T47D (cell line): Measurements from ENCODE around the gene HIPK1.

ENCODE experiments used
- DNase-seq, 2 experiments: peaks; one replicate each; pipeline versions ENCODE4 v3.0.0 to v3.0.0-alpha.2; 2011 to 2012; ENCODE audit warnings: low read depth in 1 of 2, low spot score in 1 of 2
- JUND ChIP-seq: IDR thresholded peaks from 2 replicates; pipeline ENCODE4 v1.6.1; 2012; ENCODE audit warnings: low read depth
- in situ Hi-C: cut with HindIII; loops from 2 replicates; pipeline ENCODE4 v1.10.0; 2016; ENCODE audit warnings: low sequenced_read_pairs, low pct_unique_long_range_greater_than_20kb

The HIPK1 gene

DNA sequence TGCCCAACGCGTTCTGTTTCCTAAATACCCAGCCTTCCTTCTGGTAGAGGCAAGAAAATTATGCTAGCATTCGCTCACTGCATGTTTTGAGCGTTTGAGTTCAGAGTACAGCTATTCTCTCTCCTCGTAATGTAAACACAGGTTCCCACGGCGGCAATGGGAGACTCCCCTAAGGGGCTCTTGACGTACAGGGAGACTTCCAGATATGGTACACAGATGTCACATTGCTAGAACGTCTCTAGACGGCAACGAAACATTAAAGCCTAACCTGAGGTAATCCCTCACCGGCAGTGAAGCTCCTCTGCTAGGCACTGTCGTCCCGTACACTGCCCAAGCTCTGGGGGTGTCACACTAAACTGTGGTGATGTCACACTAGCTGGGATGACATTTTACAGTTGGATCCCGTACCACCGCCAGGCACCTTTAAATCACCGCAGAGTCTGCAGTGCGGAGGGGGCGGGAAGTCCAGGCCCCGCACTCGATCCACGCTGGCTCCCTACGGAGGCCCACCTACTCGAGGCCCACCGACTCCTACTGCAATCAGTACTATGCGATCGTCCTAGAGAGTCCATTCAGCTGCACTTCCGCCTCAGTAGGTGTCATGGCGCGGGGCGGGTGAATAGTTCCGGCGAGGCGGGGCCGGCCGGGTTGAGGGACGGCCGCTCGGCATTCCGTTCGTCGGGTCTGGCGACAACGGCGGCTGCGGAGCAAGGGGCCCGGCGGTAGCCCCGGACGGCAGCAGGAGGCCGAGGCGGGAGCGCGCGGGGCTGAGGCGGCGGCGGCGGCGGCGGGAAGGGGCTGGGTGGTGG is at the start of gene HIPK1:
HIPK1 (plus strand) TSS at position 384 of the 809 bp plus-strand sequence.
- DNase-seq, result peak; percentile 52 to 86
- in situ Hi-C loops, result no loop called here
- TF ChIP-seq JUND, result no peak

GRCh38 chr1:113879739-113880038 is 49.4 kb upstream of the HIPK1 start:
- DNase-seq, result no peak
- TF ChIP-seq JUND, result no peak
- in situ Hi-C loops, result no loop called here

GRCh38 chr1:113881661-113882060 is 47.5 kb upstream of the HIPK1 start:
- TF ChIP-seq JUND, result no peak
- no peak for DNase-seq
- in situ Hi-C loops, result no loop called here

- DNase-seq, result no peak
- TF ChIP-seq JUND, result no peak
- in situ Hi-C loops, result no loop called here
Measured at GRCh38 chr1:113886417-113887401, 42.4 kb upstream of the HIPK1 start.

- in situ Hi-C loops, result no loop called here
- DNase-seq, result no peak
- TF ChIP-seq JUND, result no peak
Measured at GRCh38 chr1:113887402-113888175, 41.5 kb upstream of the HIPK1 start, which contains the start of gene BCL2L15. BCL2L15 (minus strand) TSS chr1:113887581; CDS start chr1:113887375, 206 bp downstream.

GRCh38 chr1:113890816-113891215 is 38.3 kb upstream of the HIPK1 start:
- no peak for DNase-seq
- no peak for TF ChIP-seq JUND
- in situ Hi-C loops, result no loop called here

DNA sequence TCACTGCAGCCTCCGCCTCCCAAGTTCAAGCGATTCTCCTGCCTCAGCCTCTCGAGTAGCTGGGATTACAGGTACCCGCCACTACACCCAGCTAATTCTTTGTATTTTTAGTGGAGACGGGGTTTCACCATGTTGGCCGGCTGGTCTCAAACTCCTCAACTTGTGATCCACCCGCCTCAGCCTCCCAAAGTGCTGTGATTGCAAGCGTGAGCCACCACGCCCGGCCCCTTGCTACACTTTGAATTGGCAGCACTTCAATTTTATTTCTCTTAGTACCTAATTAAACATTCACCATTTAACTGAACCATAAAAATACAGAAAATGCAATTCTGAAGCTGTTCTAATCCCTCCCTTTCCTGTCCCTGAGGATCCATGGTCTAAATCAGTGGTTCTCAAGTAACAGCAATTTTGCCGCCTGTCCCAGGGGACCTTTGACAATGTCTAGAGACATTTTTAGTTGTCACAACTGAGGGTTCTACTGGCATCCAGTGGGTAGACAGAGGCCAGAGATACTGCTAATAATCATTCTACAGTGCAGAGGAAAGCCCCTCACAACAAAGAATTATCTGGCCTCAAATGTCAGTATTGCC is 37.4 kb upstream of the HIPK1 start:
- no peak for TF ChIP-seq JUND

GRCh38 chr1:113893267-113893666 is 35.9 kb upstream of the HIPK1 start:
- in situ Hi-C loops, result no loop called here
- no peak for DNase-seq
- TF ChIP-seq JUND, result no peak

More for the DNA sequence above, 37.4 kb upstream of the HIPK1 start:
- no peak for DNase-seq
- in situ Hi-C loops, result no loop called here

DNA sequence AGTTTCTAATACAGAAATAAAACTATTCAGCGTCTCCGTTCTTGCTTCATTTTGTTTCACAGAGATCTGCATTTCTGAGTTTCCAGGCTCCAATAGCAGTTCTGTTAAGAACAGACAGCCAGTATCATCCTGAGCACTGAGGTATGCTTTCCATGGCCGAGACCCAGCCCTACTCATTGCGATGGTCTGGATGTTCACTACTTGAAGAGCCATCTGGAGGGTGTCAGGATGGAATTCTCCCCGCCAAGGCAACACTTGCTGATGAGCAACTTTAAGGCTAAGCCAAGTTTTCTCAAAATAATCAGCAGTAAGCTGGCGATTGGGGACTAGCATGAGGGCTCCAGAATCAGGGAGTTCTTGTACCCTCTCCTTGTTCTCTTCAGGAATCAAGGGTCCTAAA is 34.0 kb upstream of the HIPK1 start:
- in situ Hi-C loops, result no loop called here
- no peak for TF ChIP-seq JUND

GRCh38 chr1:113895961-113896360 is 33.2 kb upstream of the HIPK1 start:
- no peak for DNase-seq
- in situ Hi-C loops, result no loop called here
- no peak for TF ChIP-seq JUND

More for the DNA sequence above, 34.0 kb upstream of the HIPK1 start:
- no peak for DNase-seq

GRCh38 chr1:113898241-113898814 is 30.8 kb upstream of the HIPK1 start:
- TF ChIP-seq JUND, result no peak
- in situ Hi-C loops, result no loop called here
- DNase-seq, result no peak

- no peak for TF ChIP-seq JUND
- DNase-seq, result no peak
- in situ Hi-C loops, result no loop called here
Measured at GRCh38 chr1:113899111-113899510, 30.0 kb upstream of the HIPK1 start.
